ENCODE results near the gene SOX13. TPM values are rescaled to one million over a fixed set of nuclear protein-coding genes. Genes with fewer than 3 reads are reported as not detected.

The SOX13 gene
- total and polyA plus RNA-seq, 10 of the 15 experiments (the other 5 are each of a cell fraction or from before 2014, with no cell fraction given) = 0.04 to 0.31 (median 0.11) TPM; not detected in 7

- TF ChIP-seq, protein P1, sequence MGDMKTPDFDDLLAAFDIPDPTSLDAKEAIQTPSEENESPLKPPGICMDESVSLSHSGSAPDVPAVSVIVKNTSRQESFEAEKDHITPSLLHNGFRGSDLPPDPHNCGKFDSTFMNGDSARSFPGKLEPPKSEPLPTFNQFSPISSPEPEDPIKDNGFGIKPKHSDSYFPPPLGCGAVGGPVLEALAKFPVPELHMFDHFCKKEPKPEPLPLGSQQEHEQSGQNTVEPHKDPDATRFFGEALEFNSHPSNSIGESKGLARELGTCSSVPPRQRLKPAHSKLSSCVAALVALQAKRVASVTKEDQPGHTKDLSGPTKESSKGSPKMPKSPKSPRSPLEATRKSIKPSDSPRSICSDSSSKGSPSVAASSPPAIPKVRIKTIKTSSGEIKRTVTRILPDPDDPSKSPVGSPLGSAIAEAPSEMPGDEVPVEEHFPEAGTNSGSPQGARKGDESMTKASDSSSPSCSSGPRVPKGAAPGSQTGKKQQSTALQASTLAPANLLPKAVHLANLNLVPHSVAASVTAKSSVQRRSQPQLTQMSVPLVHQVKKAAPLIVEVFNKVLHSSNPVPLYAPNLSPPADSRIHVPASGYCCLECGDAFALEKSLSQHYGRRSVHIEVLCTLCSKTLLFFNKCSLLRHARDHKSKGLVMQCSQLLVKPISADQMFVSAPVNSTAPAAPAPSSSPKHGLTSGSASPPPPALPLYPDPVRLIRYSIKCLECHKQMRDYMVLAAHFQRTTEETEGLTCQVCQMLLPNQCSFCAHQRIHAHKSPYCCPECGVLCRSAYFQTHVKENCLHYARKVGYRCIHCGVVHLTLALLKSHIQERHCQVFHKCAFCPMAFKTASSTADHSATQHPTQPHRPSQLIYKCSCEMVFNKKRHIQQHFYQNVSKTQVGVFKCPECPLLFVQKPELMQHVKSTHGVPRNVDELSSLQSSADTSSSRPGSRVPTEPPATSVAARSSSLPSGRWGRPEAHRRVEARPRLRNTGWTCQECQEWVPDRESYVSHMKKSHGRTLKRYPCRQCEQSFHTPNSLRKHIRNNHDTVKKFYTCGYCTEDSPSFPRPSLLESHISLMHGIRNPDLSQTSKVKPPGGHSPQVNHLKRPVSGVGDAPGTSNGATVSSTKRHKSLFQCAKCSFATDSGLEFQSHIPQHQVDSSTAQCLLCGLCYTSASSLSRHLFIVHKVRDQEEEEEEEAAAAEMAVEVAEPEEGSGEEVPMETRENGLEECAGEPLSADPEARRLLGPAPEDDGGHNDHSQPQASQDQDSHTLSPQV (IDR thresholded peaks at IDR 0.05) = no peak
- TF ChIP-seq GABPA (IDR thresholded peaks at IDR 0.05; ENCODE audit: low read depth) (no peak), MXI1 (IDR thresholded peaks at IDR 0.05; ENCODE audit: low read depth, low read length) (no peak)
These were observed 93.3 kb downstream of the SOX13 start, which contains the start of gene REN (continued) for GRCh38 chr1:204166219-204166618.

DNA sequence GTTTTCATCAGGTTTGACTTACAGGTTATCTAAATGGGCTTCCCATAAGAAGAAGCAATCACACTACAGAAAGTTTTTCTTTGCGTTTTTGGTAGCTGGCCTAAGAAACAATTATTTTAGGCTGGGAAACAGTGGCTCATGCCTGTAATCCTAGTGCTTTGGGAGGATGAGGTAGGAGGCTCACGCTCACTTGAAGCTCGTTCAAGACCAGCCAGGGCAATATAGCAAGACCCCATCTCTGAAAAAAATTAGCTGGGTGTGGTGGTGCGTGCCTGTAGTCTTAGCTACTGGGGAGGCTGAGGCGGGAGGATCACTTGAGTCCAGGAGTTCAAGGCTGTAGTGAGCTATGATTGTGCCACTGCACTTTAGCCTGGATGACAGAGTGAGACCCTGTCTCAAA lies 94.8 kb downstream of the SOX13 start:
- ChIA-PET SMC1A (ENCODE audit: uncharacterized antibody, unreplicated experiment) (interaction anchor here (0.6 to 9.1 kb wide), 7 partner anchors 38 to 213 kb away, joined by 3 to 97 read pairs (median 3); partner anchors contain the start of gene PLEKHA6), RAD21 (ENCODE audit: unreplicated experiment) (interaction anchor here (2.5 kb wide), 1 partner anchor 194 kb away, joined by 12 read pairs; no protein-coding TSS in a partner anchor), POLR2A (no interaction called here), CTCF (interaction anchor here (1.3 to 9.3 kb wide), 9 partner anchors 8 to 336 kb away, joined by 3 to 195 read pairs (median 5); partner anchors contain the start of gene PLEKHA6)
- Histone ChIP-seq H3K4me3 (no peak overlapping the region), H3K27ac (ENCODE audit: control insufficient read depth, insufficient read depth) (no peak overlapping the region), H3K36me3 (ENCODE audit: control insufficient read depth in 2 of 2, insufficient read depth in 2 of 2, low read length in 1 of 2) (no peaks in the 10 kb centered on the region), H3K27me3 (replicated peaks in 1 of 2; ENCODE audit: control insufficient read depth in 2 of 2, insufficient read depth in 2 of 2, low read length in 1 of 2) (no peaks in the 10 kb centered on the region), H2AFZ (ENCODE audit: control insufficient read depth, low read depth, low read length) (no peak overlapping the region), H4K20me1 (ENCODE audit: control insufficient read depth, insufficient read depth) (no peaks in the 10 kb centered on the region), H3K9me3 (replicated peaks; ENCODE audit: control insufficient read depth, insufficient read depth, low read length) (peaks cover 8% of the 10 kb centered on the region; the same call in 2 of the 3 replicates), H3K4me1 (ENCODE audit: control insufficient read depth, insufficient read depth, low read length) (no peaks in the 10 kb centered on the region), H3K4me2 (ENCODE audit: control insufficient read depth, insufficient read depth) (no peak overlapping the region), H3K79me2 (ENCODE audit: control insufficient read depth, insufficient read depth, low read length) (no peaks in the 10 kb centered on the region), H3K9ac (ENCODE audit: control insufficient read depth, insufficient read depth, low read length) (no peak overlapping the region)
- intact Hi-C loops (cut with micrococcal nuclease; ENCODE audit: unreplicated experiment) (loop anchor here (10.0 kb wide), 2 partner anchors 227 to 337 kb away; no protein-coding TSS in a partner anchor), in situ Hi-C loops (cut with MboI) (loop anchor here (5.0 to 10.0 kb wide), 3 partner anchors 40 to 337 kb away; no protein-coding TSS in a partner anchor)
- DNase-seq (ENCODE audit: low read depth, low spot score) (no peak), ATAC-seq (no peak), FAIRE-seq (no peak)
- no peak for TF ChIP-seq RAD21 (IDR thresholded peaks at IDR 0.05; ENCODE audit: insufficient read depth, low read depth, low read length)
- TF ChIP-seq RELA (IDR thresholded peaks at IDR 0.05; ENCODE audit: borderline replicate concordance, partially characterized antibody) = no peak
- no peak for TF ChIP-seq NFYB (IDR thresholded peaks at IDR 0.05; ENCODE audit: insufficient read depth, low read depth, low read length)
- no peak for TF ChIP-seq EGR1 (IDR thresholded peaks at IDR 0.05; ENCODE audit: borderline replicate concordance in 1 of 2, low read depth in 2 of 2, low read length in 2 of 2)
- TF ChIP-seq MTA2 (IDR thresholded peaks at IDR 0.05; ENCODE audit: low read depth) = no peak
- TF ChIP-seq PAX8 (IDR thresholded peaks at IDR 0.05) = no peak
- 16% methylated on average over 5 of the region's 5 CpGs for WGBS (ENCODE audit: insufficient coverage, insufficient replicate concordance, low lambda C conversion rate, missing lambda C conversion rate)
- no TSS peak for BruUV-seq (replicated peaks)
